Measurements from ENCODE around the gene ZNHIT2.

DNA sequence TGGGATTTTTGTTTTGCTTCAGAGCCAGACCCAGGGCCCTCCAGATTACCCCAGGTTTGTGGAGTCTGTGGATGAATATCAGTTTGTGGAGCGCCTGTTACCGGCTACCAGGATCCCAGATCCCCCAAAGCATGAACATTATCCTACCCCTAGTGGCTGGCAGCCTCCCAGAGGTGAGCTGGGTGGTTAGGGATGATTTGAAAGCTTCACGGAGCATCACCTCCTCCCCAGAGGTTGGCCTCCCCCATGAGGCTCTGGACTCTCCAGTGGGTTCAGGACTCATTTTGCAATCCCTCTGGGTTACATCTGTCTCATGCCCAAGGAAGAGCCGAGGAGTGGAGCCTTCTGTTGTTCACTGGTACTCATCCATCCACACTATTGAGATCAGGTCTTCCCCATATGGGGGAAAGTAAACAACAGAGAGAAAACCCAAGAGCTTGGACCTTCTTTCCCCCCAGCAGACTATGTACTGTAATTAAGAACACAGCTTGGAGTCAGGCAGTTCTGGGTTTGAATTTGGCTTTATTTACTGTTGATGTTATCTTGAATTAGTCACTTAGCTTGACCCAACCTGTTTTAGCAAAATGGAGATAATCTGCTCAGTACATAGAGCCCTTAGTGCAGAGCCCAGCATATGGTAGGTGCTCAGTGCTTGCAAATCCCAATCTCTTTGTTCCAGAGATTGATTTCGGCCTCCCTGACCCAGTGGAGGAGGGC lies 7.1 kb upstream of the ZNHIT2 start:
- TF ChIP-seq, protein P1, sequence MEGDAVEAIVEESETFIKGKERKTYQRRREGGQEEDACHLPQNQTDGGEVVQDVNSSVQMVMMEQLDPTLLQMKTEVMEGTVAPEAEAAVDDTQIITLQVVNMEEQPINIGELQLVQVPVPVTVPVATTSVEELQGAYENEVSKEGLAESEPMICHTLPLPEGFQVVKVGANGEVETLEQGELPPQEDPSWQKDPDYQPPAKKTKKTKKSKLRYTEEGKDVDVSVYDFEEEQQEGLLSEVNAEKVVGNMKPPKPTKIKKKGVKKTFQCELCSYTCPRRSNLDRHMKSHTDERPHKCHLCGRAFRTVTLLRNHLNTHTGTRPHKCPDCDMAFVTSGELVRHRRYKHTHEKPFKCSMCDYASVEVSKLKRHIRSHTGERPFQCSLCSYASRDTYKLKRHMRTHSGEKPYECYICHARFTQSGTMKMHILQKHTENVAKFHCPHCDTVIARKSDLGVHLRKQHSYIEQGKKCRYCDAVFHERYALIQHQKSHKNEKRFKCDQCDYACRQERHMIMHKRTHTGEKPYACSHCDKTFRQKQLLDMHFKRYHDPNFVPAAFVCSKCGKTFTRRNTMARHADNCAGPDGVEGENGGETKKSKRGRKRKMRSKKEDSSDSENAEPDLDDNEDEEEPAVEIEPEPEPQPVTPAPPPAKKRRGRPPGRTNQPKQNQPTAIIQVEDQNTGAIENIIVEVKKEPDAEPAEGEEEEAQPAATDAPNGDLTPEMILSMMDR (IDR thresholded peaks at IDR 0.05), result no peak
- TF ChIP-seq POLR2A (IDR thresholded peaks at IDR 0.05), result no peak

Measured in heart left ventricle (tissue), 13 donors.